T-helper 17 cell (primary cell): ENCODE results near the gene ODAPH. TPM values are rescaled to one million over a fixed set of nuclear protein-coding genes. Genes with fewer than 3 reads are reported as not detected.

Experiments
- total RNA-seq, 4 donors: library from RNA in 2 of 4; stranded (reverse) in 2 of 4; gene quantifications; one replicate each; pipeline ENCODE4 v1.2.3 and lab custom pipeline; 2022 to 2026

The ODAPH gene
- total RNA-seq, 2 donors from 2014 or later = 0.29 TPM; not detected in 1

Other genes with a start within 250 kb of the ODAPH start
- gene RCHY1, start 41.7 kb upstream of the ODAPH start, total RNA-seq = 10 to 100 TPM; 29.0 to 41.0 TPM
- 10 to 100 TPM; 24.8 to 25.4 TPM for gene THAP6, start 41.6 kb upstream of the ODAPH start, total RNA-seq
- 1 to 10 TPM in 1 of 2 donors, under 1 TPM in 1; 0.67 to 1.3 TPM for gene CDKL2, start 74.5 kb downstream of the ODAPH start, total RNA-seq
- 100 to 1,000 TPM; 323 to 339 TPM for gene G3BP2, start 117.3 kb downstream of the ODAPH start, total RNA-seq
- gene USO1, start 168.5 kb downstream of the ODAPH start, total RNA-seq = 10 to 100 TPM; 24.0 to 27.8 TPM